Stimulated activated CD4-positive, alpha-beta T cell treated with anti-CD3 and anti-CD28 coated beads, Interleukin-1b, Interleukin-23, amount 100 ng/mL, for 24 hours (primary cell): ENCODE measurements around the gene ENPP5.

ENCODE experiments used
- DNase-seq, 4 experiments: peaks; one replicate each; pipeline ENCODE4 v3.0.0-alpha.2; 2020; ENCODE audit warnings: low read depth in 4 of 4, low spot score in 1 of 4

Gene ENPP5

DNA sequence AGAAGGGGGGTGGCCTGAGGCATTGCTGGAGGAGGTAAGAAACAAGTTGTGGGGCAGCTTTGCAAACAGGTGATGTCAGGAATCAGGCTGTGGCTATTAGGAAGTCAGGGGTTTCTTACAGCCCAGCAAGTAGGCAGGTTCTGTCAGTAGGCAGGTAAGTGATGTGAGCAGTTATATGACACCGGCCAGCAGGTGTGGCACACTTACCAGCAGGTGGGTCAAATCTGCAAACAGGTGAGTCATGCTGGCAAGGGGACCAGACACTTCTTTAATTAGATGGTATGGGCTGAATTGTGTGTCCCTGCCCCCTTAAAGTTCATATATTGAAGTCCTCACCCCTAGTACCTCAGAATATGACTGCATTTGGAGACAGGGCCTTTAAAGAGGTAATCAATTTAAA lies 57.4 kb downstream of the ENPP5 start:
- DNase-seq = no peak
